HG03565 (cell line): ENCODE measurements around the gene RRP15.

Experiments used
- ATAC-seq: cut with Tn5 transposase; IDR thresholded peaks from one replicate; pipeline ENCODE4 v1.9.1; 2021; ENCODE audit warnings: mild to moderate bottlenecking, moderate library complexity; ENCODE audit not compliant: unreplicated experiment

RRP15 gene, protein sequence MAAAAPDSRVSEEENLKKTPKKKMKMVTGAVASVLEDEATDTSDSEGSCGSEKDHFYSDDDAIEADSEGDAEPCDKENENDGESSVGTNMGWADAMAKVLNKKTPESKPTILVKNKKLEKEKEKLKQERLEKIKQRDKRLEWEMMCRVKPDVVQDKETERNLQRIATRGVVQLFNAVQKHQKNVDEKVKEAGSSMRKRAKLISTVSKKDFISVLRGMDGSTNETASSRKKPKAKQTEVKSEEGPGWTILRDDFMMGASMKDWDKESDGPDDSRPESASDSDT

DNA sequence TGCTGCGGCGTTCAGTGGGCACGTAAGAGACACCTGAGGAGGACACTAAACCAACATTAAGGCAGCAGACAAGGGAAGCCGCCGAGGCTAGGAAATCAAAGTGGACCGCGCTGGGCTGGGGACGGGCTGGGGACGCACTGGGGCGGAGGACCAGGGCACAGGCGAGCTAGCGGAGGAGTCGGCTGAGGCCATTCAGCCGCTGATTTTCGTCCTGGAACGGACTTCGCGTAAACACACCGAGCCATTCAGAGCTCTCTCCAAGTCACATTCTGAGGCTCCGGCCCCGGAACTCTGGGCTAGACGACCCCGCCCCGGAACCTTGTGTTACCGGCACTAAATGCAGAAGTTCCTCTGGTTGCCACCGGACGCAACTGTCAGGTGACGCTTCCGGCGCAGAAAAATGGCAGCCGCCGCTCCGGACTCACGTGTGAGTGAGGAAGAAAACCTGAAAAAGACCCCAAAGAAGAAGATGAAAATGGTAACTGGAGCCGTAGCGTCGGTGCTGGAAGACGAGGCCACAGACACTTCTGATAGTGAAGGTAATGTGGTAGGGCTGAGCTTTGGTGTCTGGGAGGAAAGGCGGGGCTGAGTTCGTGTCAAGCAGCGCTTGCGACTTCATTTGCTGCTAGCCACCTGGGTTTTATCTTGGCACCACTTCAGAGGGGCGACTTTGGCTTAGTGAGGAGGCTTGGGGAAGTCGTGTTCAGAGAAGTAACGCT is at the start of gene RRP15:
TSS of gene RRP15 (plus strand) at position 377 of the 719 bp plus-strand sequence. CDS start at position 401, 24 bp downstream.
- peak; percentile 99 for ATAC-seq

DNA sequence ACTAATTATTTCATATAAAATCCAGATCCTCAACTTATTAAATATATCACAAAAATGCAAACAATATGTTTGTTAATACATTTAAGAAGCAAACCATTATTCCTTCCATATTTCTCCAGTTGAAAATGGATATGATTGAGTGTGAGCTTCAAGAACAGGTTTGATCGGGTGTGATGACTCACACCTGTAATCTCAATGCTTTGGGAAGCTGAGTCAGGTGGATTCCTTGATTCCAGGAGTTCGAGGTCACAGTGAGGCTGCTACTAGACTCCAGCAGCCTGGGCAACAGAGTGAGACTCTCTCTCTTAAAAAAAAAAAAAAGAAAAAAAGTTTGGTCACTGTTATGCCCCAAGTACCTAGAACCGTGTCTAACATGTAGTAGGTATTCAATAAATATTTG is 42.9 kb upstream of the RRP15 start:
- ATAC-seq: no peak

DNA sequence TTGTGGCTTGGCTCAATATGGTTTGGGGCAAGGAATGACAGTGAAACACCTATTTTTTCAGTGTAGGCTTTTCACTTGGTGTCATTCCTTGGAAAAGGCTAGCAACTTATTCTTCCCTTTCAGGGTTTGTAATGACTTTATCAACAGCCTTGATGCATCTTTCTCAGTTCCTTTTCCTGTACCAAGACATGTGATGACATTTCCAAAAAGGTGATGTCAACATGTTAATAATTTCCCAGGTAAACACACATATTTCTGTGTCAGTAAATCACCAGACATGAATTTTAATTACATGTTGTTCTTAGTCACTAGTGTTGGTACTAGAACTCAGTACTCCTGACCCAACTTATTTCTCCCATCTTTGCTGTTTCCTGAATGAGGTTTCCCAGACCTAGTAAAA is 37.8 kb upstream of the RRP15 start:
- no peak for ATAC-seq

DNA sequence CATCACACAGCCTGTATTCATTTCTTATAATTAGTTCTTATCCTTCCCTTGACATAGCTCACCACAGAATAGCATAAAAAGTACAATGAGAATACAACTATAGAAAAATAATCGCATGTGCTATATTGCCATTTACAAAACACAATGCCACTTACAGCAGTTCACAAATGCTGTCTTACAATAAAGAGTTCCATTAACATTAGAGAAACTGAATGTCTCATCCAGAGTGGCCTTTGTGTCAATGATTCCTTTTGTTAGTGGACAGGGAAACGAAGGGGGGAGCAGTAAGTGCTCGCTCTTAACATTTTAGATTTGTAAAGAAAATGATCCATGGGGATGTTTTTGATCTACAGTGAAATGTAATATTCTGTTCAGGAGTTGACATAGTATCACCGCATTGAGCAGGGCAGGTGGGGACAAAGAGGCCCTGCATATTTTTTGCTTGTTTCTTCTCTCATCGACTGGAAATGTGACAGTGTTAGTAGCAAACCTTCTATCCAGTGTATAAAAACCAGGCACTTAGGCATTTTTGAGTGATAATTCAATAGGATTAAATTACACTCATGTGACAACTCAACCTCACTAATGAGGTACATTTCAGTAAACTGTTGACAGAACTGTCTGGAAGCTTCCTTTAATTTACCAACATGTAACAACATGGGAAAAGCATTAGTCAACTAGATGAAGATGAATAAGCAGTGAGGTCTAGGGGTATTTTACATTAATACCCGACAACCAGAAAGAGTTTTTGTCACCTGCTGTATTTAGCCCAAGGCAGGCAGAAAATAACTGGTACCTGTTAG is 35.6 kb upstream of the RRP15 start:
- ATAC-seq: no peak

DNA sequence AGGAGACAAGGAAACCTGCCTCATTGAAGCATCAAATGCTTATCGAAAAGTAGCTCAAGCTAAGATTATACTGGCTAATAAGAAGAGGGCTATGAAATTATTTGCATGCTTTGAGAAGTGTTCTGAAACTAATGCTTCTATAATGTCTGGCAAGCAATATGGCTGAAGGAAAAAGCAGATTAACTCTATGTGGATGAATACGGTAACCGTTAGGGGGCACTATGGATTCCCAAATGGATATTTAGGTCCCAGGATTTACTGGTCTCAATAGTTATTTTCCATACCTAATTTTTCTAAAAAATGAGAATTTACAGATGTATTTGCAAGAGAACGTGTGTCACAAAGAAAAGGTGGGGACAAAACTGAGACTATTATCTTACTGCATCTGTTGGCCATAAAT is 34.6 kb upstream of the RRP15 start:
- no peak for ATAC-seq

DNA sequence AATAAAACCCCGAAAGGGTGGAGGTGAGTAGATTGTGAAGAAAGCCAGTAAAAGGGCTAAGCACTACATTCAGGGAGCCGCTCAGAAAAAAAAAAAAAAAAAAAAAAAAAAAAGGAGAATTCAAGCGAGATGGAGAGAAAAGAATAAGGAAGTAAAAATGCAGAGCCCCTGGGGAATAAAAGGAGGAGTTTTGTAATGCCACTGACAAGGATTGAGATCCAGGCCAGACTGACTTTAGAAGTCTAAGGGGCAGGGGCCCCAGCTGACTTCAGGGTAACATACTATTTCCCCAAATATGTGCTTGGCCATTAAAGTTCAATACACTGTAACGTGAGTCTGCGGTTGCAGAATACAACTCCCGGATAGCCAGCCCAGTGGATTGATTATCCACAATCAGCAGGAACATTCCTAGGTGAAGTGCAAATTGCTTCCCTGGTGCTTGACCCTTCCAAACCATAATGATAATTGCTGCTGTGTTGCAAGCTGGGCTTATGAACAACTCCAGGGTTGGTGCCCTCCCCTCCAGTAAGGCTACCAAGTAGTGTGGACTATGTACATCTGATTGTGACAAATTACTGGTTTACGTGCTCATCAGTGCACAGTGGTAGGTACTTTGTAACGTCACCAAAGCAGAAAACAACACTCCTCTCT is 30.7 kb upstream of the RRP15 start:
- ATAC-seq: no peak

DNA sequence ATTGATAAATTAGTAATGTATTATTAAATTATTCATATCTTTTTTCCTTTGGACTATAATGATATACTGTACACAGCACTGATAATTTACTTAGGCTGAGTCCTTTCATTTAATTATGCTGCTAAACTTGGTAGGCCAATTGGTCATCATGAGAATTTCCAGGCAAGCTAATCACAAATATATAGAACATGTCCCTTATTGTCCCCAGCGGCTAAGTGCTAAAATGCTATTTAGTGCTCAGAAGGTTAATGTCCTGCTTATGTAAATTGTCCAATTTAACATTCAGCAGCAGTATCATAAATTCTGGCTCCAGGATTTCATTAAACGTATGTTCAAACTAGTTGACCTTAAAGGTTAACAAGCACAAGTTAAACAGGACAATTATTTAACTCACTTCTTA is 30.0 kb upstream of the RRP15 start:
- no peak for ATAC-seq

DNA sequence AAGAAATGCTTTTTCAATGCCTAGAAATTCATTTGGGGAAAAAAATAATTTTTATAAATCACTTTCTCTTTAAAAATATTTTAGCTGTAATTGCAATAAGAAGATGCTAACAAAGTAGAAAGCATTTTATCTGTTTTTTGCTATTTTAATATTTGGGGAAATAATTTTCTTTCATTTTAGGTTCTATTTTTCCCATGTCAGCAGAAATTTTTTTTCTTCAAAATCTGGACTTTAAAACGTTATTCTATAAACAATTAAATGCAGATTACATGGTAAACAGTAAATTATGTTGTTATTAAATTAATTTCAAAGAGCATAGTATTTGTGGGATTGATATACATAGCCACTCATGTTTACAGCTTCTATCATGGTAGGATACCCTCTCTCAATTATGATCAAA is 27.7 kb upstream of the RRP15 start:
- ATAC-seq: no peak

DNA sequence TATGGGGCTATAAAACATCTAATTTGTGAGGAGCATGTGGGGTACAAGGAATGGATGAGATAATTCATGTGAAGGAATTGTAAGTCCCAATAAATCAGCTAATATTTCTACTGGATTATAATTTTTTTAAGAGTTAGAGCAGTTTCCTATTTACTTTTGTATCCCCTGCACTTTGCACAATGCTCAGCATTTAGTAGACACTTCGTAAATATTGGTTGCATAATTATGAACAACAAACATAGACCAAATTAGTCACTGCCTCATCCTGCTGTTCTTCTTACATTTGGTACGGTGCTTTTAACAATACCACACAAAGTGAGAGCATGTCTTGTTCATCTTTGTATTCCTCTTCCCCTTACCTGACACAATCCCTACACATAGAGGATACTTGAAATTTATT is 27.1 kb upstream of the RRP15 start:
- ATAC-seq: no peak

DNA sequence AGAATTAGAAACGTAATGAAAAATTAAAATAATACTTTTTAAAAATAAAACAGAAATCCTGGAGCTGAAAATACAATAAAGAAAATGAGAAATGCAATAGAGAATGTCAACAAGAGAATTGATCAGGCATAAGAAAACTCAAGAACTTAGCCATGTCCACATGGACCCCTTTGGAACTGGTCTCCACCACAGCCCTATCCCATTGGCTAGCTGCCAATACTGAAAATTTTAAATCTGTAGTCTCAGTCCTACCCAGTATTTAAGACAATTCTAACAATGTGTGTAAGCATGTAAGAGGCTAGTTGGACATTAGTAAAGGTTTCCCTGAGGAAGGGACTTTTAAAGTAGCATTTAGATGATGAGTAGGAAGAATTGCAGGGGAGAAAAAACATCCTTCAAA is 25.8 kb upstream of the RRP15 start:
- ATAC-seq: no peak

DNA sequence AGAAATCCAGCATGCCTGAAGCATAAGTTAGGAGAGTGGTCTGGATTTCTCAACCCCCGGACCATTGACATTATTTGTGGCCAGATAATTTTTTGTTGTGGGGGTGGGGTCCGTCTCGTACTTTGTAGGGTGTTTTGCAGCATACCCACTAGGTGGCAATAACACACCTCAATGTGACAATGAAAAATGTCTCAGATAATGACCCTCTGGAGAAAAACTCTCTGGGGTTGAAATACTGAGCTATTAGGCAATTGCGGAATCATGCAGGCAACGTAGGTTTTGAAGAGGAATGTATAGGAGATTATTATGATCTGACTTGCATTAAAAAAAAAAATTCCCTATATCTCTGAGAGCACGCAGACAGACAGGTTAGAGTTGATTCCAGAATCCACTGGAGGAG is 25.3 kb upstream of the RRP15 start:
- ATAC-seq: no peak

DNA sequence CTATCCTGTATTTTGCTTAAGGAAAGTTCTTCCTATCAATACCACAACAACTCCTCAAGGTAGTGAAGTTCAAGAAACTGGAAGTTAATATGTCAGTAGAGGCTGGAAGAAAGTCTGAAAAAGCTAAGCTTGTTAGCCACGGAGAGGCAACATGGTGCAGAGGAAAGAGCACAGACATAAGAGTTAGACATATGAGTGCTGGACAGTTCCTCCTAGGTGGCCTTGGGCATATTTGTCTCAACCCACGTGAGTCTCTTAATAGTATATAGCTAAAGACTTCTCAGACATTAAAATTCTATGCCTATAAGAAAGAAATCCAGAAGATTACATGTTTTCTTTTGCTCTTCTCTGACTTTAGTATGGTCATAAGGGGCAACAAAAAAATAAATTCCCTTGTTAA is 22.8 kb upstream of the RRP15 start:
- ATAC-seq: no peak

DNA sequence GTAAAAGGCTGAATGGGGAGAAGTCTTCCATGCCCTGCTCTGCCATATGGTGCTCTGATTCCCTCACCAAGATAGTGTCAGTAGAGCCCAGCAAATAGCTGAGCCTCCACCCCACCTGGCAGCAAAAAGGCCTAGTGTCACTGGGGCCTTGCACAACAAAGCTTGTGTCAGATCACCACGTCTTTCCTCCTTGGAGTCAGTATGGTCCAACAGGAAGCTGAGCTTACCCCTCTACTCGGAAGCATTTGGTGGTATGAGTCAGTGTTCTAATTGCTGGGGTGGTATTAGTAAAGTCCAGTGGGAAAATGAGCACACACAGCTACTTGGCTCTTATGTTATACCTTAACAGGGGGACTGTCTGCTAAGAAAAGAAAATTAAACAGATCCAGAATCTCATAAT is 18.7 kb upstream of the RRP15 start:
- ATAC-seq: no peak

DNA sequence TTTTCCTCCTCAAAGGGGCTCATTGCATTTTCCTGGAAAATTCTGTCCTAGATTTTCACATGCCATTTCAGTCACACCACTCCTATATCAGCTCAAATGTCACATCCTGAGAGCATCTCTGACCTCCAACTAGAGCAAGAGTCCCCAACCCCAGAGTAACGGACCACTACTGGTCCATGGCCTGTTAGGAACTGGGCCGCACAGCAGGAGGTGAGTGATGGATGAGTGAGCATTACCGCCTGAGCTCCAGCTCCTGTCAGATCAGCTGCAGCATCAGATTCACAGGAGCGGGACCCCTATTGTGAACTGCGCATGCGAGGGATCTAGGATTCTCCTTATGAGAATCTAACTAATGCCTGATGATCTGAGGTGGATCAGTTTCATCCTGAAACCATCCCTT is 12.7 kb upstream of the RRP15 start:
- no peak for ATAC-seq

DNA sequence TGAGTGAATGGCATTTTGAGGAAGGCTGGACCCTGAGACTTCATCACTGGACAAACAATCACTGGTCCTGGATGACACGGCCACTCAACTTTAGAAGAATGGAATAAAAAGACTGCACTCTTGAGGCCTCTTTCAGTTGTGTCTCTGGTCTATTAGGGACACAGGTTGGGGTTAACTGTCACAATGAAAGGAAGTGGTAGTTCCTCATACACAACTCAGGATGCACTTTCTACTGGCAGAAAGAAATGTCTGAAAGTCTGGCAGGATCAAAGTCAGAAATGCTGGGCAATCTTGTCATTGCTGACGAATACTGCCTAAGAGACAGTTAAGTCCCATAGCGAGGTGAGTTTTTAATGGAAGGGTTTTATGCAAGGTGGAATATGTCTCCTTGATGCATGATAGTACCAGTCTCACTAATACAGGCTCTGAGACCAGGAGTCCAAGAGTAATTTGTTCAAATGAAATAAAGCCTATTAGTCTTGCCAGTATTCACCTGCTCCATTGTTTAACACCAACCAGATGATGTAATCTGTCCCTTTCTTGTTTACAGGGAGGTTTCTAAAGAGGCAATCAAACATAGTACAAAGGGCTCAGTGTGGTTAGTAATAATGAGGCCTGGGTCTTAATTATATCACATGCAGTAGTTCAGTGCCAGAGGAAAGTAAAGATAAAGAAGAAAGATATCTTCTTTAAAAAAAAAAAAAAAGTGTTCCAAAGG is 11.2 kb upstream of the RRP15 start:
- no peak for ATAC-seq

DNA sequence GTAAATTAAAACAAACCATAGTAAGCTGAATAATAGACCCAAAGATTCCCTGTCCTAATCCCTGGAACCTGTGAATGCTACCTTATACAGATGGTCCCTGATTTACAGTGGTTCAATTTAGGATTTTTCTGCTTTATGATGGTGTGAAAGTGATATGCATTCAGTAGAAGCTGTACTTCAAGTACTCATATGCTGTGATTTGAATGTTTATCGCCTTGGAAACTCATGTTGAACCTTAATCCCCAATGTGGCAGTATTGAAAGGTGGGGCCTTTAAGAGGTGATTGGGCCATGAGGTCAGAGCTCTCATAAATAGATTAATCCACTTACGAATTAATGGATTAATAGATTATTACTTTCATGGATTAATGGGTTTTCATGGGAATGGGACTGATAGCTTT is 10.6 kb upstream of the RRP15 start:
- ATAC-seq: no peak

DNA sequence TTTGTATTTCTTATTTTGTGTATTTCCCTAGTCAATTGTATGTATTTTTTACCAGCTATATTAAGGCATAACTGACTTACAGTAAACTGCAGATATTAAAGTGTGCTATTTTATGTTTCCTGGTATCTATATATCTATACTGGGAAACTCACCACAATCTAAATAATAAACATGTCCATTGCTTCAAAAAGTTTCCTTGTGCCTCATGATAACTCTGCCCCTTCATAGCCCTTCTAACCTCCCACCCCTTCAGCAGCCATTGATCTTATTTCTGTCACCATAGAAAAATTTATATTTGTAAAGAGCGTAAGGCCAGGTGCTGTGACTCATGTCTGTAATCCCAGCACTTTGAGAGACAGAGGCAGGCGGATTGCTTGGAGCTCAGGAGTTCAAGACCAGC is 9.3 kb upstream of the RRP15 start:
- no peak for ATAC-seq

DNA sequence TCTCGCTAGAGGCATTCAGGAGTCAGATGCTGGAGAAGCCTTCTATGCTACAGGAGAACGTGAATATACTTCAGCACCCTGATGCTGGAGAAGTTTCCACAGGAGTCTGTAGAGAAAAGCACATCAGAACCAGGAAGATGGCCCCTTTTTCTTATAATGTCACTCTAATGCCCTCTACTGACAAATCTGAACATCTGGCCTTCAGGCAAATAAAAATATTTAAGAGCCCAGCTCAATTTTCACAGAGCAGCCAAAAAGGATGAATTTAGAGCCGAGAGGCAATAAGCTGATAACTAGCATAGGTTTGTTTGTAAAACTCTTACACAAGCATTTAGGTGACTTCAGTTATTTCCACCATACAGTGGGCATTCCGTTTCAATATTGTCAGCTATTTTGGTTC is 3.8 kb upstream of the RRP15 start:
- no peak for ATAC-seq

DNA sequence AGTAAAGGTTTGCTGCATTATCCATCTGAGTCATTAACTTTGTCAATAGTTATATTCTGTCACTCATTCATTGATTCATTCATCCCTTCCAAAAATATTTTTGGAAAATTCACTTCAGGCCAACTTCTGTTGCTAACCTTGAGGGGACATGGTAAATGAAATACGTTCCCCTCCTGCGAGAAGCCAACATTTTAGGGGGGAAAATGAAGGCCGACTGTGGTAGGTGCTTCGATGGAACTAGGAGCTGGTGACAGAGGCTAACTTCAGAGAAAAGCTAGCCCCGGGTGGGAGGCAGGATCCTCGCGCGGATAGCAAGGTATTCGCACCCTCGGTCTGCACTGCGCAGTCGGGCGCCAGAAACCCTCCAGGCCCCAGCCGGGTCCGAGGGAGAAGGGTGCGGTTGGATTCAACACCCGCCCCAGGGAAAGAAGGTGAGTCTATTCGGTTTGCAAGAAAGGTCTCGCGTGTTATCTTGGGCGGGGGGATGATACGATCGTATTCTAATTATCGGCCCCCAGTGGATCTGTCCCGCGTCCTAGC is 646 bp upstream of the RRP15 start:
- peak; percentile 1 for ATAC-seq

DNA sequence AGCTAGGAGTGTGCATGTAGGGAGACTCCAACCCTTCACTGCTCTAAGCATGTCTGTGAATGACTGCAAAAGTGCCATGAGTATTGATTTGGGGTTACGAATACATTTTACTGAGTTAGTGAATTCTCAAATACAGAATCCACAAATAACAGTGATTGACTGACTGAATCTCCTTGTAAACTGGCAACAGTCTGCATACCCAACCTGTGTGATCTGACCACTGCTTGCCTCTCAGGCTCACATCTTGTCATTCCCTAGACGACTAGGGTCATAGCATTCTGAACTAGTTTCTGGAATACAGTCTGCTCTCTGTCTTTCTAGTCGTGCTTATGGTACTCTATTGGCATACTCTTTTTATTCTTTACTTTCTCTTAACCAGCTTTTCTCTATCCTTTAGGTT is 7.4 kb downstream of the RRP15 start:
- no peak for ATAC-seq

DNA sequence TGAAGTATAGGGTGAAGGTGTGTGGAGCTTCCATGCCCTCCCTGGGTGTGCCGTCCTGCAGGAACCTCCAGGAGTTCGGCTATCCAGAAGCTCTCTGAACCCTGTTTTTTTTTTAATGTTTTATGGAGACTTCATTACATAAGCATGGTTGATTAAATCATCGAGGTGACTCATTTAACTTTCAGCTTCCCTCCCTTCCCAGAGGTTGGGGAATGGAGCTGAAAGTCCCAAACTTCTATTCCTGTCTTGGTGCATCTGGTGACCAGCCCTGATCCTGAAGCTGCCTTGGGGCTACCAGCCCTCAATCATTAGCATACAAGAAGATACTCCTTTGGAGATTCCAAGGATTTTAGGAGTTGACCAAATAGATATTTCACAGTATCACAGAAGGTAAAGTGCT is 9.5 kb downstream of the RRP15 start:
- no peak for ATAC-seq
